HG03095 (cell line): Measurements from ENCODE around the gene HEPN1.
A peak's percentile ranks its signal among the peaks of the same experiment; 100 is the strongest.
"Not testable (repeated sequence)": the region's sequence is repeated elsewhere in the genome, so short reads cannot be mapped to it uniquely, and the experiment has no call there.

Experiments
- ATAC-seq: cut with Tn5 transposase; IDR thresholded peaks from one replicate; pipeline ENCODE4 v1.9.1; 2021; ENCODE audit warnings: moderate library complexity; ENCODE audit not compliant: unreplicated experiment

The HEPN1 gene

DNA sequence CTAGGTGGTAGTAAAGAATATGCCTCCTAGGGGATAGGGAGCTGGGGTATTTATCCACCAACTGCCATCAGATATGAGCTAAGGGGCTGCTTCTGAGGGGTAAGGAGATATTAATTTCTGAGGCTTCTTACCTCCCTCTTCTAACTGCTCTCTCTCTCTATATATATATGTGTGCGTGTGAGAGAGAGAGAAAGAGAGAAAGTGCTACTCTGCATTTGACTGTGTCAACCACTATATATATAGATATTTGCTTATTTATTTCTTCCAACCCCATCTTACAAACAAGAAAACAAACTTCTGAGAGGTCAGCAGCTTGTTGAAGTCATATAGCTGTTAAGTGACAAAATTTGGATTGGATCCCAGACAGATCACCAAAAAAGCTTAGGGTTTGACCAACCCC lies 22.7 kb downstream of the HEPN1 start:
- no peak for ATAC-seq

DNA sequence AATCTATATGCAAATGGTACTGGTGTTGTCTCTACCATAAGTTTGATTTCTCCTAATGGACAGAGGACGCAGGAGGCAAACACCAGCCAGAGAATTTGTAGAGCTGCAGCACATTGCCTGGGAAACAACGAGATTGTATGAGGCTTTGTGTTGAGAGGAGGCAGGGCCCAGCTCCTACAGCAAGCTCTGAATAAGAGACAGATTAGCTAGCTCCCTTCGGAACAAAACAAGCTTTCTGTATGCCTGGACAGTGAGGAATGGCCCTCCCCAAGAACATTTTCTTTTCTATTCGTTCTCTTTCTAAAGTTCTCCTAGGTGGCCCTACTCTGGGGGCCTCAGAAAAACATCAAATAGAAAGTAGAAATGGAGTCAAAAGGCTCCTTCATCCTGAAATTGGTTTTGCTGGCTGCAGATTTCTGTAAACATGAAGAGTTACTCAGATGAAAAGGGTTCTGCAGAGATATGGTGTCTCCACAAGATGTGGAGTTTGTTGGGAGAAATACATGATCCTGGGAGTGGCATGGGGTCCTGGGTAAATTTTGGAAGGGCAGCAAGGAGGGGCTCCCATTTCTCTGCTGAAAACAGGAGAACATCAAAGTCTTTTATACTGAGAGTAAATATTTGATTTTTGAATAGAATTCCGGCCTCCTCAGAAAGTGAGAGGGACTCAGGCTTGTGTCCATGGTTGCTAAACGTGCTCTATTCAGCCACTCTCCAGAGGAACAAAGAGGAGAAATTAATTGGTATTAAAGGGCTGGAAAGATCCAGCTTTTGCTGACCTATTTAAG lies 23.6 kb downstream of the HEPN1 start:
- no peak for ATAC-seq

DNA sequence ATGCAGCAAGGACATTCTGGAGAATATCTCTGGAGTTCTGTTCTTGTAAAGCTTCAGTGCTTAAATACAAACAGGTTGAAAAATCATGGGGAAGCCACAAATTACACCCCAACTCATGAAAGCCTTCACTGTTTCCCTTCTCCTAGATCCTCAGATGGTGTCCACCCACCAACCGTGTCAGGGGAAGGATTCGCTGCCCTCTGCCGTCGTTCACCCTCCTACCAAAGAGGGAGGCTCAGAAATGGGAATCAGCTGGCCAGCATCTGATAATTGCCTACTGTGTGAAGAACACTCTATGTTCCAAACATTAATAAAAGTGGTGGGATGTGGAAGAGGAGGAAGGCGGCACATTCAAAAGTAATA lies 24.2 kb downstream of the HEPN1 start:
- ATAC-seq = no peak

DNA sequence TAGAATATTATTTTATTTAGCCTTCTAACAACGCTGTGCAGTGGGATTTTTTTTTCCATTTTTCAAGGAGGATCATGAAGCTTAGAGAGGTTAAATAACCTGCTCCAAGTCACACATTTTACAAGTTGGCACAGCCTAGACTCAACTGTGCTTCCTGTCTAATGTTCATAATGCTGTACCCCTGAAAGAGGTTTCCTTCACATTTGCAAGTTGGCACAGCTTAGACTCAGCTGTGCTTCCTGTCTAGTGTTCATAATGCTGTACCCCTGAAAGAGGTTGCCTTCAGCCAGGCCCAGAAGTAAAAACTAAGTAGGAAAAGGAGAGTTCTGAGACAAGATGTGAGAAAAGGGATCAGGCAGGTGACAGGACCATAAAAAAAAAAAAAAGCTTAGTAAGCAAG lies 24.7 kb downstream of the HEPN1 start:
- ATAC-seq = no peak

DNA sequence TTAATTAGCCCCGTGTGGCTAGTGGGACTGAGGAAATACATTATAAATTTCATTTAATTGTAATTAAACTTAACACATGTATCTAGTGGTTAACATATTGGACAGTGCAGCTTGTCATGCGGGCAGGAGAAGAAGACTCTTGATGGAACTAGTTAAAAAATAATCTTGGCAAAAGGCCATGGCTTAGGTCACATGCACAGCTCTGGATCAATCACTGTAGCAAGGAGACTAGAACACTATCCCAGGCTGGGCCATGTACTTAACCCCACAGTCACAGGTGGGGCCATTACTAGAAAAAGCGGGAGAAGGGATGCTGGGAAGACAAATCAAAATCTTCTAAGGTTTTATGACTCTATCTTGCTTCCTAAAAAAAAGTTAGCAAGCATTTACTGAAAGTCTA lies 25.5 kb downstream of the HEPN1 start:
- no peak for ATAC-seq

DNA sequence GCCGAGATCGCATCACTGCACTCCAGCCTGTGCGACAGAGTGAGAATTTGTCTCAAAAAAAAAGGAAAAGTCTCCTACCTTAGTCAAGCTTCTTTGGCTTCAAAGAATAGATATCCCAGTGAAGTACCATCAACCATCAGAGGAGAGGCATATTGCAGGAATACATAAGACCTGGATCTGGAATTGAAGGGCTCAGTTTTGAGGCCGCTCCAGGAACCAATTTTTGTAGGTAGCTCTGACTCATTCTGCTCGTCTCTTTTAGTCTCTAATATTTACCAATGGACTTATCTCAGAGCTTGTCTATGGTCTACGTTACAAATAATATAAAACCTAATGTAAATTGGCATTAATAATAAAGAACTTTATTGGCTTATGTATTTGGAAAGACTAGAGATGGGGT lies 26.8 kb downstream of the HEPN1 start:
- no peak for ATAC-seq

DNA sequence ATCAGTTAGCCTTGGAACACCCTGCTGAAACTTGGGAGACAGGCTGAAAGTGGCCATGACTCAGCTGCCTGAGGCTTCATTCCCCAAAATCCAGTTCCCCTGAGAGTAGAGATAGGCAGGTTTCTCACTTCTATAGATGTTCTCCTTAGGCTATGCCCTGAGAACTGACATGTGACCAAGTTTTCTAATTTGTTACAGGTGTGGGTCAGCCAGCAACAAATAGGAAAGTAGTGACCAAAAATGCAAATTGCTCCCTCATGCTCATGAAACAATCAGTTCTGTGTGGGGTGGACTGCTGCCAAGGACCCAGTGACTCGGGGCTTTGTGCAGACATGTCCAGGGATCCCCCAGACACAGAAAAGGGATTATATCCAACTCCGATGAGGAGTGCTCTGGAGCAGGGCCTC lies 27.7 kb downstream of the HEPN1 start:
- no peak for ATAC-seq

DNA sequence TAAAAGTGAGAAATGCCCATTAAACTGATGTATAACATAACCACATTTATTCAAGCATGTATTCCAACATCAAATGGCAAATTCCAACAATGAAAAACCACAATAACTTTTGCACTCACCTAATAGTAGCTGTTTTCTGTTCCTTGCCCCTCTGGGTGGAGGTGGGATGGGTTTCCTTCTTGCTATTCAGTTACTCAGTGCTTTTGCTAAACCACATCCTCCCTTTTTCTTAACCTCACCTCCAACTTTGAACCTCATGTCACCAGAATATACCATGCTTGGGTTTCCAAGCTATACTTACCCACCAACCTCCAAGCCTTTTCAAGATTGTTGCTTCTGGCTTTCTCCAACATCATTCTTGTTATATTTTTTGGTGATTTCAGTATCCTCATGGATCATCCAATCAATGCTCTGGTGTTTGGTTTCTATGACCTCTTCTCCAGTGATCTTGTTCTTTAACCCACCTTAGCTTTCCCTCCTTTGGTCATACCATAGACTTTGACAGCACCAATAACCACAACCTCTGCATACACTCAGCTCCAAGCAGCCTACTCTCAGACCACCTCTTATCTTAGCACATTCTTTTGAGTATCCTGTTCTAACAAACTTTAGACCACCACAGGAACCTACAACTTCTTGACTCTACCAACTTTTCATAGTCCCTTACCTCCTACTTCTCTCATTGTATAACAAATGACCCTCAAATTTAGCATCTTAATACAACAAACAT lies 31.7 kb downstream of the HEPN1 start:
- no peak for ATAC-seq

DNA sequence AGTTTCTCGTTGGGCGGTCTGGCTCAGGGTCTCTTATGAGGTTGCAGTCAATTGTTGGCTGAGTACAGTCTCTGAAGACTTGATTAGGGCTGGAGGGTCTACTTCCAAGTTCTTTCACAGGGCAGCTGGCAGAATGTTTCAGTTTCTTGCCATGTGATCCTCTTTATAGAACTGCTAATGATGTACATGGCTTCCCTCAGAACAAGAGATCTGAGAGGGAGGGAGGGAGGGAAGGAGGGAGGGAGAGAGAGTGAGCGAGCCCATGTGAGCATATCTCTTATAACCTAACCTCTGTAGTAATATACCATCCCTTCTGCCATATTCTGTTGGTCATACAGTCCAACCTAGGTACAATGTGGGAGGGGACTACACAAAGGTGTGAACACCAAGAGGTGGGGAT lies 32.3 kb downstream of the HEPN1 start:
- no peak for ATAC-seq

DNA sequence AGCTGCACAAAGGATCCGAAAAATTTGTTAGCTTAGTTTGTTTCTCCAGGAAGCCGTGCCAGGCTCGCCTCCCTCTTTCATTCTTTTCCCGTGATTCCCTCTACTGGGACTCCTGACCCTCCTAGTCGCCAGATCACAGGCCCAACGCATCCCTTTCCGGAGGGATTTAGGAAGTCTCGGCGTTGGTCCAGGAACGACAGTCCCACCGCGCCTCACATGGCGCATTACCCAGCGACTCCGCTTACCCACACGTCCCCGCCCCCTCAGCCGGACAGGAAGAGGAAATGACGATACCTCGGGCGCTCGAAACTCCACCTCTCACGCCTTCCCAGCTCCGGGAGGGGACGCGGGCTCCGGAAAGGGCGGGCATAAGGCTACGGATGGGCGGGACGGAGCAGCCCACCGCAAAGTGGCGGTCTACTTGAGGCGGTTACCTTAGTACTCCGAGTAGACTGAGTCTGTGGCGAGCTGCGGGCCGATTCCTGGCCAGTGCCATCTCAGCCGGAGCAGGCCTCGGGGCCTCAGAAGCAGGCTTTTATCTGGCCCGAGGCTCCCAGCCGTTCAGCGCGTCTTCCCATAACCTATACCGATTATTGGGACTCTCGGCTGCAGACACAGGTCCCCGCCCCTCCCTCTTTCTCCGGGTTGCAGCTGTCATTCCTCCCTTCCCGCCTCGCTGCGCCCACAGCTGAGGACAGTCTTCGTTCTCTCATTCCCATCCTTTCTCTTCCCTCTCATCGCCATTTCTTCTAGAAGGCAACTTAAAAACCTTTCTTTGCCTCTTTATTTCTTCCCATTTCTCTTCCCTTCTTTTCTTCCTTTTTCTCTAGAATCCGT lies 34.9 kb downstream of the HEPN1 start, which contains the start of gene CCDC15:
Gene CCDC15 (plus strand): TSS at position 450 of the 837 bp plus-strand sequence. CDS start 531 bp downstream, outside the sequence.
- peak; percentile 100 for ATAC-seq

DNA sequence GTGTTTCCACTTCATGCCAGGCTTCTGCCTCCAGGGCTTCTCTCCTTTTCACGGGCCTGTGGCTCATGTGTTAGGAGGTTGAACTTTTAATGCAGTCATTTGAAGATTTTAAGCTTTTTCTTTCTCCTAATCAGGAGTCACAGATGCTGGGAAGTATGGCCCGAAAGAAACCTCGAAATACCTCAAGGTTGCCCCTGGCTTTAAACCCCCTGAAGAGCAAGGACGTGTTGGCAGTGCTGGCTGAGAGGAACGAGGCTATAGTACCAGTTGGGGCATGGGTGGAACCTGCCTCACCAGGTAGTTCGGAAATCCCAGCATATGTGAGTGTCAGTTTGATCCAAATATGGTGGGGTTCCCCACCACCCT lies 35.5 kb downstream of the HEPN1 start:
- ATAC-seq = no peak

DNA sequence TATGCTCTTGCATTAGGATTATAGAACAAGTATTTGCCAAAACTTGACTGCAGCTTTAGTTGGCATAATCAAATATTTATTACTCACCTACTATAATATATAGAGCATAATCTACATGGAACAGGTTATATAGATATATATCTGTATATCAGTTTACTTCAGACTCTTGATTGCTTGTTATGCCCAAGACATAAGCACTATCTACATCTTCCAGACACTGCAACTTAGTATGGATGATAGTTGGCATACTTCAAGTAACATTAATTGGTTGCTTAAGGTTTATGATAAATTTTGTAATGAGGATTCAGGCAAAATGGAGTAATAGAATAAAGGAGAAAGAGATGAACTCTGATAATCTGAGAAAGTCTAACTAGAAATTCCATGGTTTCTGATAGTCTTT lies 36.0 kb downstream of the HEPN1 start:
- no peak for ATAC-seq

DNA sequence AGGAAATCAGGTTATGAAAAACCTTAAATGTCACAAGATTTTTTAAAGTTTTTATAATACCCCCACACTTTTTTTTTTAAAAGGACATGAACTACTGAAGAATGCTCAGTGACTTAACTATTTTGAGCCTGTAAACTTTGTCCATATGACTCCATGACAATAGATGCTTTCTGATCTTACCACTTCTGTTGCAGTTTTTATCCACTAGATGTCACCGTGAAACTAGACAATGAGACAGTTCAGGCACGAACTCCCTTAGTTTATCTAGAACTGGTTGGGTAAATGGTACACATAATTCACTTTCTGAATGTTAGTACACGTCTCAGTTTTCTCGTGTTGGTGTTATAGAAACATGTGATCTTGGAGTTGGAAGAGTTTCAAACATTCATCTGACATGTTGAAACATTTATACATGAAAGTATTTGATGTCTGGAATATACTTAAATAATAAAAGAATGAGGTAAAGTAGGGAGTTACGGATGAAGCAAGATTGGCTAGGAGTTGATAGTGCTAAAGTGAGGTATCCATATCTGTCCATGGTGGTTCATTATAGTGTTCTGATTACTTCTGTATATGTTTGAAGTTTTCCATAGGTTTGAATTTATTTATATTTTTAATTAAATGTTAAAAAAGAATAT lies 43.0 kb downstream of the HEPN1 start:
- peak; percentile 88 for ATAC-seq

DNA sequence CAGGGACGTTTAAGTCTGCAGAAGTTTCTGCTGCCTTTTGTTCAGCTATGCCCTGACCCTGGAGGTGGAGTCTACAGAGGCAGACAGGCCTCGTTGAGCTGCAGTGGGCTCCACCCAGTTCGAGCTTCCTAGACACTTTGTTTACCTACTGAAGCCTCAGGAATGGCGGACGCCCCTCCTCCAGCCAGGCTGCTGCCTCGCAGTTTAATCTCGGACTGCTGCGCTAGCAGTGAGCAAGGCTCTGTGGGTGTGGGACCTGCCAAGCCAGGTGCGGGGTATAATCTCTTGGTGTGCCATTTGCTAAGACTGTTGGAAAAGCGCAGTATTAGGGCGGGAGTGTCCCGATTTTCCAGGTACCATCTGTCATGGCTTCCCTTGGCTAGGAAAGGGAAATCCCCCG lies 49.1 kb downstream of the HEPN1 start:
- not testable (repeated sequence) for ATAC-seq
